ENCODE results near the gene MYRIP. TPM values are rescaled to one million over a fixed set of nuclear protein-coding genes. Genes with fewer than 3 reads are reported as not detected.

The MYRIP gene
- total RNA-seq, 1 experiment from 2014 or later = 0.59 TPM

- CTCF ChIA-PET = no interaction called here
- POLR2A ChIA-PET = no interaction called here
Observed at GRCh38 chr3:40152482-40153133, 343.2 kb downstream of the MYRIP start.

GRCh38 chr3:40160933-40161332 is 351.5 kb downstream of the MYRIP start:
- Histone ChIP-seq H3K9me3 (no peaks in the 10 kb centered on the region), H3K27me3 (replicated peaks; ENCODE audit: control insufficient read depth, insufficient read depth, low read length) (no peaks in the 10 kb centered on the region), H3K36me3 (ENCODE audit: control insufficient read depth, insufficient read depth, low read length) (no peaks in the 10 kb centered on the region), H3K4me1 (no peaks in the 10 kb centered on the region), H3K4me3 (ENCODE audit: low read depth, low read length) (no peak overlapping the region)
- Mint-ChIP-seq H3K4me1 (ENCODE audit: low read depth, unreplicated experiment) (no peaks in the 10 kb centered on the region), H3K36me3 (ENCODE audit: insufficient read depth, unreplicated experiment) (no peaks in the 10 kb centered on the region), H3K4me3 (ENCODE audit: unreplicated experiment) (no peak overlapping the region), H3K27me3 (ENCODE audit: insufficient read depth, unreplicated experiment) (no peaks in the 10 kb centered on the region), H3K9me3 (ENCODE audit: unreplicated experiment) (no peaks in the 10 kb centered on the region), H3K27ac (ENCODE audit: unreplicated experiment) (no peak overlapping the region)
- ChIA-PET POLR2A (no interaction called here), CTCF (no interaction called here)
- no TSS peak for BruUV-seq (replicated peaks)
- TF ChIP-seq, protein P1, sequence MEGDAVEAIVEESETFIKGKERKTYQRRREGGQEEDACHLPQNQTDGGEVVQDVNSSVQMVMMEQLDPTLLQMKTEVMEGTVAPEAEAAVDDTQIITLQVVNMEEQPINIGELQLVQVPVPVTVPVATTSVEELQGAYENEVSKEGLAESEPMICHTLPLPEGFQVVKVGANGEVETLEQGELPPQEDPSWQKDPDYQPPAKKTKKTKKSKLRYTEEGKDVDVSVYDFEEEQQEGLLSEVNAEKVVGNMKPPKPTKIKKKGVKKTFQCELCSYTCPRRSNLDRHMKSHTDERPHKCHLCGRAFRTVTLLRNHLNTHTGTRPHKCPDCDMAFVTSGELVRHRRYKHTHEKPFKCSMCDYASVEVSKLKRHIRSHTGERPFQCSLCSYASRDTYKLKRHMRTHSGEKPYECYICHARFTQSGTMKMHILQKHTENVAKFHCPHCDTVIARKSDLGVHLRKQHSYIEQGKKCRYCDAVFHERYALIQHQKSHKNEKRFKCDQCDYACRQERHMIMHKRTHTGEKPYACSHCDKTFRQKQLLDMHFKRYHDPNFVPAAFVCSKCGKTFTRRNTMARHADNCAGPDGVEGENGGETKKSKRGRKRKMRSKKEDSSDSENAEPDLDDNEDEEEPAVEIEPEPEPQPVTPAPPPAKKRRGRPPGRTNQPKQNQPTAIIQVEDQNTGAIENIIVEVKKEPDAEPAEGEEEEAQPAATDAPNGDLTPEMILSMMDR (IDR thresholded peaks at IDR 0.05; ENCODE audit: insufficient read depth in 1 of 2, low read depth in 1 of 2, low read length in 1 of 2, severe bottlenecking in 1 of 2, unreplicated experiment in 1 of 2) = no peak
- no peak for DNase-seq
- intact Hi-C loops (cut with micrococcal nuclease; ENCODE audit: unreplicated experiment) = no loop called here

More at GRCh38 chr3:40152482-40153133, 343.2 kb downstream of the MYRIP start:
- TF ChIP-seq, protein P1 (IDR thresholded peaks at IDR 0.05; ENCODE audit: insufficient read depth in 1 of 2, low read depth in 1 of 2, low read length in 1 of 2, severe bottlenecking in 1 of 2, unreplicated experiment in 1 of 2) = no peak
- H3K36me3 ChIP-seq (ENCODE audit: control insufficient read depth, insufficient read depth, low read length) = no peaks in the 10 kb centered on the region
- Mint-ChIP-seq H3K9me3 (ENCODE audit: unreplicated experiment) (no peaks in the 10 kb centered on the region), H3K27me3 (ENCODE audit: insufficient read depth, unreplicated experiment) (peaks cover 6% of the 10 kb centered on the region), H3K4me1 (ENCODE audit: low read depth, unreplicated experiment) (no peaks in the 10 kb centered on the region), H3K36me3 (ENCODE audit: insufficient read depth, unreplicated experiment) (no peaks in the 10 kb centered on the region), H3K4me3 (ENCODE audit: unreplicated experiment) (no peak overlapping the region), H3K27ac (ENCODE audit: unreplicated experiment) (no peak overlapping the region)
- intact Hi-C loops (cut with micrococcal nuclease; ENCODE audit: unreplicated experiment) = no loop called here
- H3K4me1 ChIP-seq = no peaks in the 10 kb centered on the region
- no peak overlapping the region for H3K4me3 ChIP-seq (ENCODE audit: low read depth, low read length)
- no peak for DNase-seq
- H3K27me3 ChIP-seq (replicated peaks; ENCODE audit: control insufficient read depth, insufficient read depth, low read length) = no peaks in the 10 kb centered on the region
- BruUV-seq (replicated peaks) = no TSS peak
- no peaks in the 10 kb centered on the region for H3K9me3 ChIP-seq

DNA sequence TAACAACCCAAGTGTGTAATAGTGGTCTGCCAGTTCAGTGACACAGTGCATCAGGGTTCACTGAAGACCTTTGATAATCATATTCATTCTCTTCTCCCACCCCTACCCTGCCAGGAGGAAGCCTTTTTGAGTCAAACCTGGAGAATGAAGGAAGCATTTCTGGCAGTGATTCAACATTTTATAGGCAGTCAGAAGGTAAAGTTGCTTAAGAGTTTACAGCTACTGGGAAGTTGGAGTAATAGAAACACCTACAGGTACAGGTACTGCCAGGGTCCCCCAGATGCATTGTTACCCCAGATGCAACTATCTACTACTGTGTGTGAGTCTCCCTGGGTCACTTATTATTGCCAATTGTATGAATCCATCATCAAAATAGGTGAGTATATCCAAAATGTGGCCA is 353.2 kb downstream of the MYRIP start:
- H3K36me3 ChIP-seq (ENCODE audit: control insufficient read depth, insufficient read depth, low read length) = no peaks in the 10 kb centered on the region
- no peaks in the 10 kb centered on the region for H3K4me1 ChIP-seq
- TF ChIP-seq, protein P1 (IDR thresholded peaks at IDR 0.05; ENCODE audit: insufficient read depth in 1 of 2, low read depth in 1 of 2, low read length in 1 of 2, severe bottlenecking in 1 of 2, unreplicated experiment in 1 of 2) = no peak
- H3K36me3 Mint-ChIP-seq (ENCODE audit: insufficient read depth, unreplicated experiment) = no peaks in the 10 kb centered on the region
- H3K27ac Mint-ChIP-seq (ENCODE audit: unreplicated experiment) = no peak overlapping the region
- intact Hi-C loops (cut with micrococcal nuclease; ENCODE audit: unreplicated experiment) = no loop called here
- no TSS peak for BruUV-seq (replicated peaks)
- no peaks in the 10 kb centered on the region for H3K4me1 Mint-ChIP-seq (ENCODE audit: low read depth, unreplicated experiment)
- no peak overlapping the region for H3K4me3 ChIP-seq (ENCODE audit: low read depth, low read length)
- no peaks in the 10 kb centered on the region for H3K27me3 ChIP-seq (replicated peaks; ENCODE audit: control insufficient read depth, insufficient read depth, low read length)
- no peak overlapping the region for H3K4me3 Mint-ChIP-seq (ENCODE audit: unreplicated experiment)
- no peaks in the 10 kb centered on the region for H3K9me3 ChIP-seq
- no peaks in the 10 kb centered on the region for H3K9me3 Mint-ChIP-seq (ENCODE audit: unreplicated experiment)
- POLR2A ChIA-PET = no interaction called here
- no peak for DNase-seq
- H3K27me3 Mint-ChIP-seq (ENCODE audit: insufficient read depth, unreplicated experiment) = peaks cover 4% of the 10 kb centered on the region
- CTCF ChIA-PET = no interaction called here
